ENCODE measurements around the gene DAGLA.

The DAGLA gene

GRCh38 chr11:61687420-61687819 lies 7.2 kb downstream of the DAGLA start:
- no peak for TF ChIP-seq CTCF (IDR thresholded peaks at IDR 0.05; ENCODE audit: low read depth, low read length)

GRCh38 chr11:61688365-61689163 lies 8.4 kb downstream of the DAGLA start:
- H3K4me3 ChIP-seq (ENCODE audit: low read depth, low read length), result no peak overlapping the region
- no peak for TF ChIP-seq CTCF (IDR thresholded peaks at IDR 0.05; ENCODE audit: low read depth, low read length)

More at GRCh38 chr11:61687420-61687819, 7.2 kb downstream of the DAGLA start:
- no peak overlapping the region for H3K4me3 ChIP-seq (ENCODE audit: low read depth, low read length)

- H3K4me3 ChIP-seq (ENCODE audit: low read depth, low read length), result no peak overlapping the region
Observed at GRCh38 chr11:61689164-61689496, 8.9 kb downstream of the DAGLA start.

GRCh38 chr11:61690706-61691379 lies 10.7 kb downstream of the DAGLA start:
- no peak for TF ChIP-seq CTCF (IDR thresholded peaks at IDR 0.05; ENCODE audit: low read depth, low read length)
- H3K4me3 ChIP-seq (ENCODE audit: low read depth, low read length), result no peak overlapping the region

More at GRCh38 chr11:61689164-61689496, 8.9 kb downstream of the DAGLA start:
- TF ChIP-seq CTCF (IDR thresholded peaks at IDR 0.05; ENCODE audit: low read depth, low read length), result no peak

- H3K4me3 ChIP-seq (ENCODE audit: low read depth, low read length), result no peak overlapping the region
- TF ChIP-seq CTCF (IDR thresholded peaks at IDR 0.05; ENCODE audit: low read depth, low read length), result no peak
Observed at GRCh38 chr11:61691380-61692156, 11.4 kb downstream of the DAGLA start.

GRCh38 chr11:61693922-61694601 lies 13.9 kb downstream of the DAGLA start:
- no peak for TF ChIP-seq CTCF (IDR thresholded peaks at IDR 0.05; ENCODE audit: low read depth, low read length)
- no peak overlapping the region for H3K4me3 ChIP-seq (ENCODE audit: low read depth, low read length)

All from WI38 (cell line).